HG02623 (cell line): ENCODE results near the gene MAN1A1.
"Not testable (repeated sequence)": the region's sequence is repeated elsewhere in the genome, so short reads cannot be mapped to it uniquely, and the experiment has no call there.

Experiments
- ATAC-seq: cut with Tn5 transposase; IDR thresholded peaks from one replicate; pipeline ENCODE4 v1.9.1; 2021; ENCODE audit warnings: moderate library complexity; ENCODE audit not compliant: unreplicated experiment

MAN1A1 gene

DNA sequence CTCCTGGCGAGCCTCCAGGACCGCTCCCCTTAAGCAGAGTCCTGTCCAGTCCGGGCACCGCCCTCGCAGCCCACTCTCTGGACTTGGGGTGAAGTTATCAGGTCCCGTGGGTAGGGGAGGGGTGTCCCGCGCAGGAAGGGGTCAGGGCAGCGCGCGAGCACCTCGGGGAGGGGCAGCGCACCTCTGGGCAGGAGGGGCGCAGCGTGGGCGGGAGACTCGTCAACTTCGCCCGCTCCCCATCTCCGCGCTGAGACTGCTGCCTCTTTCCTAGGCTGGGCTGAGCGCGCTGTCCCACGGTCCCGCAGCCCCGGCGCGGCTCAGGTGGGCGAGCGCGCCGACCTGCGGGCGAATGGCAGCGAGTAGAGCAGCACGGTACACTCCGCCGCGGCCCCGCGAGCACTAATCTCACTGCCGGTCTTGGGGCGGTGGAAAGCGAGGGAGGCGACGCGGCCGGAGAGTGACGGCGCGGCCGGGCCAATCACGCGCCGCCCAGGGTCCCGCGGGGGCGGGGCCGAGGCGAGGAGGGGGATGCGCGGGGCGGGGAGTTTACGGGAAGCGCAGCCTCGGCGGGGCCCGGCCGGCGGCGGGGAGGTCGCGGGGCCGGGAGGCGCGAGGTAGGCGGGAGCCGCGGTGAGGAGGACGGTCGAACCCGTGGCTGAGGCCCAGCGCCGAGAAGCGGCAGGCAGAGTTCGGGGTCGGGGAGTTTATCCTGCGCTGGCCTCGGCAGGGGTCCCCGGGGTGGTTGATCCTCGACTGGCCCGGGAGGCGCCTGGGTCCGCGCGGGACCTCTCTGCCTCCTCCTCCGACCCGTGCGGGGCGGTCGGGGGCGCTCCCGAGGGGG, at the start of gene MAN1A1:
TSS of gene MAN1A1 (minus strand) at position 401 of the 841 bp plus-strand sequence. CDS start 696 bp downstream, outside the sequence.
- ATAC-seq, result peak; percentile 72

DNA sequence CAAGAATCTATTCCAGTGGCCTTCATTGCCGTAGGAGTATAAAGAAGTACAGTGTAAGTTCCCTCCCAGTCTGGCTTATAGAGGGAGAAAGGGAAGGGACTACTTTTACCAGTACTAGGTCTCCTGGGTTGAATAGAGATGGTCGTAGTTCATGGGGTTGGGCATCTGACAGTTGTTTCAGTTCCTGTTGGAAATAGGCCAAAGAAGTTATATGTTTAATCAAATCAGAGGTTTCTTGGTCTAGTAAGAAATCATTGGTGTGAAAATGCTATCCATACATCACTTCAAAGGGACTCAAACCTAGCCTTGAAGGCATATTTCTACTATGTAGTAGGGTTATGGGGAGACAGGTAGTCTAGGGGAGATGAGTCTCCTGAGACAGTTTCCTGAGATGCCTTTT, 45.6 kb upstream of the MAN1A1 start:
- ATAC-seq, result peak; percentile 58

DNA sequence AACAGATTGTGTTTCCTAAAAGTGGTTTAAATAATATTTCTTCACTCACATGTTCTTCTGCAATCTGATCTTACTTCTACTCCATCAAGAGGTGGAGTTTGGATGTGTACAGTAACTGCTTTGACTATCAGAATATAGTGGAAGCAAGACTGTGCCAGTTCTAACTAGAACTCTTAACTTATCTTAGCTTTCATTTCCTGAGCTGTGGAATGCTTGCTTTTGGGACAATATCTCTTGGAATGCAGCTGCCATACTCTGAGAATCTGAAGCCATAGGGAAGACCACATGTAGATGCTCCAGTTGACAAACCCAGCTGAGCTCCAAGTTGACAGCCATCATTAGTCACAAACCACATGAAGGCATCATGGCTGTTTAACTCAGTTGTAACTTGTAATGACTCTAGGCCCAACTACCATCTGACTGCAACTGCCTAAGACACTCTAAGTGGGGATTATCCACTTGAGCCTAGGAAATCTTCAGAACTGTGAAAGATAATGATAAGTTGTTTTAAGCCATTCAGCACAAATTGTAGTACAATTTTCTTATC, 40.8 kb upstream of the MAN1A1 start:
- no peak for ATAC-seq

GRCh38 chr6:119385994-119386393, 36.4 kb upstream of the MAN1A1 start:
- ATAC-seq, result no peak

DNA sequence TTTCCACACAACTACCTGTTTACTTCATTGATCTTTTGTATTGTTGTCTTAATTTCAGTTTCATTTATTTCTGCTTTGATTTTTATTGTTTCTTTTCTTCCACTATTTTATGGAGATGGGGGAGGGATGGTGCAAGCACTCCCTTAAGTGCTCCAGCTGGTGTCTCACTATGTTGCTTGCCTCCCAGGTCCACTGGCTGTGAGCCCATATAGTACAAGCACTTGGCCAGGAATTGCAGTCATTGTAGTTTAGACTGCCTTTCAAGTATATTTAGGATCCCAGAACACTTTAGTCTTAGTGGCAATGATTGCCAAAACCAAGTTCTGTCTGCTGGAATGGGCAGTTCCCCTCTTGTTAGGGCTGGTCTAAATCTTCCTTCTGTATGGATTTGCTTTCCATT, 34.9 kb upstream of the MAN1A1 start:
- no peak for ATAC-seq

DNA sequence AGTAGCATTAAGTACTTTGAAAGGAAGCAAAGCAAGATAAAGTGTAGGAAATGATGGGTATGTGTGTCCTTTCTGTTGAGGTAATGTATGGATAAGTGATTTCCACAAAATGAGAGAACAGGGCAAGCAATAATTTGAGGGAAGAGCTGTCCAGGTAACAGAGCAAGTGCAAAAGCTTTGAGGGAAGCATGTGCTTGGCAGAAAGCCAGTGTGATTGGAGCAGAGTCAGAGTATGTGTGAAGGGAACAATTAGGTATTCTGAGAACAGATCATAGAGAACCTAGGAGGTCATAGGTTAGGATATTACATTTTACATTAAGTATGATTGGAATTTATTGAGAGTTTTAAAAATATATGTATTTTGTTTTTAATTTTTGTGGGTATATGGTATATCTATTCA, 30.2 kb upstream of the MAN1A1 start:
- ATAC-seq, result no peak

- not testable (repeated sequence) for ATAC-seq
Observed at GRCh38 chr6:119377043-119377442, 27.5 kb upstream of the MAN1A1 start.

- no peak for ATAC-seq
Observed at GRCh38 chr6:119370080-119370479, 20.5 kb upstream of the MAN1A1 start.

DNA sequence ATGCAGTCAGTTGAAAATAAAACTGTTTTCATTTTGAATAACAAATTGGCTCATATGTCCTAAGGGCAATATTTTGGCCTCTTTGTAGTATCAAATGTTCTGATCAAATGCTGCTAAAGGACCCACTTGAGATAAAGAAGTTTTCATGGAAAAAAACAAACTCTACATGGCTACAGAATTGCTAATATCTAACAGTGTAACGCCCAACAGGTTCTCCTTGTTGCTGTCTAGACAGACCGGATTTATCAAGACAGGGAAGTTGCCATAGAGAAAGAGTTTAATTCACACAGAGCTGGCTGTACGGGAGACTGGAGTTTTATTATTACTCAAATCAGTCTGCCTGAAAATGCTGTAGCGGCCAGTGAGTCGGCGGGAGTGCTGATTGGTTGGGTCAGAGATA, 19.4 kb upstream of the MAN1A1 start:
- no peak for ATAC-seq

DNA sequence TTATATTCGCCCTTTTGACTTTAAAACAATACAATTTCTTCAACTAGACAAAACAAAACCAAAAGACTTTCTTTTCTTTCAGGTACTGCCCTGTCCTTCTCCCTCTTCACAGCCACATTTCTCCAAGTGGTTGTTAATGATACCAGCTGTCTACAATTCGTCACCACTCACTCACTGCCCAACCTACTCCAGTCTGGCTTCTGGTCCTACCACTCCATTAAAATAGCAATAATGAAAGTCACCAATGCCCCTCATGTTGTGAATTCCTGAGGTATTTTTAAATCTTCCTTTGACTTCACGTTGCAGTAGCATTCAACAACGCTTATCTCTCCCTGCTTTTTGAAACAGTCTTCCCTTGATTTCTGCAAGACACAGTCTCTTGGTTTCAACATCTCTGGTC, 11.6 kb upstream of the MAN1A1 start:
- ATAC-seq, result no peak

GRCh38 chr6:119360262-119360915, 10.8 kb upstream of the MAN1A1 start:
- ATAC-seq, result no peak

- ATAC-seq, result no peak
Observed at GRCh38 chr6:119355890-119356289, 6.3 kb upstream of the MAN1A1 start.

- no peak for ATAC-seq
Observed at GRCh38 chr6:119355157-119355556, 5.6 kb upstream of the MAN1A1 start.

GRCh38 chr6:119353696-119354095, 4.1 kb upstream of the MAN1A1 start:
- no peak for ATAC-seq

DNA sequence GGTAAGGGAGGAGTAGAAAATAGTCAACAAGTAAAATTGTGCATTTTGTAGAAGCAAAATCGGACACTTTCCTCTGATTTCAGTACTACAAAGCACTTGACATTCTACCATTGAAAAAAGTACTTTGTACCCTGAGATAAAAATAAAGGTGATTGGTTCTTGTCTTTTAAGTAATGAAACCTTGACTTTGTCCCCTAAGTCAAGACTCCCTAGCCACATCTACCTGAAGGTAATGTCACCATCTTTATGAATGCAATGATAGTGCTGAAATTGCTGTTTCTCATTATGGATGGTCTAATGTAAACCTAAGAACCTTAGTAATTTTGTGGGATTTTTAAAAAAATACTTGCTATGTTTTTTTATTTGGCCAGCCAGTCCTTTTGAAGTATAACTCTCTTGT, 2.4 kb upstream of the MAN1A1 start:
- ATAC-seq, result no peak

GRCh38 chr6:119350952-119351372, 1.4 kb upstream of the MAN1A1 start:
- ATAC-seq, result no peak

- ATAC-seq, result peak; percentile 5
Observed at GRCh38 chr6:119350202-119350951, 816 bp upstream of the MAN1A1 start.

DNA sequence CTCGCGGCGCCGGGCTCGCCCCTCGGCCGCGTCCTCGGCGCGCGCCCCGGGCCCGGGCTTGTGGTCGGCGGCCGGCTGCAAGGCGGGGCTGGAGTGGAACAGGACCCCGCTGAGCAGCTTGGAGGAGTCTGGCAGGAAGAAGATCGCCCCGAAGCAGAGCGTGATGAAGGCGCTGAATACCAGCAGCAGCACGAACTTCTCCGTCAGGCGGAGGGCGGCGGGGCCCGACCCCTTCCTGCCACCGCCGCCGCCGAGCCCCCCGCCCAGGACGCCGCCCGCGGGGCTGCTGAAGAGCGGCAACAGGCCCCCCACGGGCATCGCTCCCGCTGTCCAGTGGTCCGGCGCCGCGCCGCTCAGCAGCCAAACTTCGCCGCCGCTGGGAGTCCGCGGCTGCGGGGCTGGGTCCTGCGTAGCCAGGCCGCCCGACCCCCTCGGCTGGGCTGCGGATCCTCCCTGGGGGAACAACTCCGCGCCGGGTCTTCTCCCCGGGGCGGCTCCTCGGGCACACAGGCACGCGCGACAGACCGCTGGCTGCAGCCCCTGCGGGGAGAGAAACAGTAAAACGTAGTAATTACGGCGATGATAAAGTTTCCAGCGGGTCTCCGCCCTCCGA, 707 bp downstream of the MAN1A1 start:
- peak; percentile 4 for ATAC-seq

- peak; percentile 16 for ATAC-seq
Observed at GRCh38 chr6:119348096-119348747, 1.3 kb downstream of the MAN1A1 start.

DNA sequence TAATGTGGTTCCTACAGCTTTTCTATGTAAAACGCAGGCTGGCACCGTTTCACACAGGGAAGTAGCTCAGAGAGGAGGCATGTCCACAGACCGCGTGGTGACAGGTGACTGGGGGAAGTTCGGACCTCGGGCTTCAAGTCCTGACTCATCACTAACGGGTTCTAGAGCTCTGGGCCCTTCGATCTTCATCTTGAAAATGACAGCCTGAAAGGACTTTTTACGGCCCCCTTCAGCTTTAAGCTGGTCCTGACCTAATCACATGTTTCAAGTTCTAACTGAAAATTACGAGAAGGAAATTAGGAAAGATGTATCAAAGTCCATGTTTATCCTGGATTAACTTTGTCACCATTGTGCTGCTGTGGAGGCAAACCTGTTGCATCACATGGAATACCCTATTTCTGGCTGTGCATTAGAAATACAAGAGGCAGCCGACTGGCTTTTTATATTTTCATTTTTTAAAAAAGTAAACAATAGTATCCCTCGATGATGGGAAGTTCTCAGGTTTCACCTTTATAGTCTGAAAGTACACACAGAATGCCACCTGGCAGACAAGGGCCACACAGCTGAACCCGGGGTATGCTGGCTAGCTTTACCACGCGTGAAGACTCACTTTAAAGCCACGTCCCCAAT, 2.0 kb downstream of the MAN1A1 start:
- ATAC-seq, result peak; percentile 18
